Spleen (tissue), 11 donors: ENCODE data around the gene TIAM1. TPM values are rescaled to one million over a fixed set of nuclear protein-coding genes. Genes with fewer than 3 reads are reported as not detected.

Source experiments
- DNase-seq: peaks from one replicate; pipeline ENCODE4 v3.0.0-alpha.2; 2020
- H3K27ac ChIP-seq, 8 donors: fragments of 200-600 bp; sonication (generic) in 7 of 8; 1 replicate in 4 of 8; 2 replicates in 4 of 8; pipeline versions ENCODE4 v1.5.0 to v1.8.0; 2016 to 2021; ENCODE audit warnings: inconsistent platforms in 4 of 8, mild to moderate bottlenecking in 4 of 8, moderate library complexity in 1 of 8
- H3K27me3 ChIP-seq, 7 donors: fragments of 200-600 bp; sonication (generic) in 6 of 7; replicated peaks in 1 of 7; 1 replicate in 4 of 7; 2 replicates in 3 of 7; pipeline versions ENCODE4 v1.5.0 to v1.8.0; 2016 to 2021; ENCODE audit warnings: inconsistent platforms in 3 of 7, mild to moderate bottlenecking in 1 of 7
- H3K36me3 ChIP-seq, 6 donors: fragments of 200-600 bp; sonication (generic) in 5 of 6; 1 replicate in 4 of 6; 2 replicates in 2 of 6; pipeline versions ENCODE4 v1.5.0 to v1.8.0; 2016 to 2021; ENCODE audit warnings: inconsistent platforms in 2 of 6
- H3K4me1 ChIP-seq, 6 donors: fragments of 200-600 bp; sonication (generic) in 5 of 6; 1 replicate in 3 of 6; 2 replicates in 3 of 6; pipeline versions ENCODE4 v1.5.0 to v1.8.0; 2016 to 2021; ENCODE audit warnings: inconsistent platforms in 3 of 6
- H3K4me3 ChIP-seq, 8 donors: fragments of 200-600 bp; sonication (generic) in 7 of 8; 1 replicate in 4 of 8; 2 replicates in 4 of 8; pipeline versions ENCODE4 v1.5.0 to v1.8.0; 2016 to 2021; ENCODE audit warnings: inconsistent platforms in 4 of 8, mild to moderate bottlenecking in 4 of 8, moderate library complexity in 2 of 8
- H3K9me3 ChIP-seq, 8 donors: fragments of 200-600 bp; sonication (generic) in 7 of 8; 1 replicate in 4 of 8; 2 replicates in 4 of 8; pipeline versions ENCODE4 v1.5.0 to v1.8.0; 2016 to 2021; ENCODE audit warnings: inconsistent platforms in 4 of 8
- CTCF ChIP-seq, 11 experiments: fragments of 200-600 bp in 7 of 11; fragments of 450-650 bp in 4 of 11; sonication (generic) in 4 of 11; IDR thresholded peaks in 8 of 11; conservative IDR thresholded peaks in 3 of 11; 1 replicate in 7 of 11; 2 replicates in 4 of 11; pipeline versions ENCODE4 v1.4.0 to v1.8.0; 2016 to 2021; ENCODE audit warnings: antibody characterized with exemption in 11 of 11, inconsistent platforms in 4 of 11, mild to moderate bottlenecking in 1 of 11
- POLR2A ChIP-seq, 3 donors: fragments of 450-650 bp; IDR thresholded peaks; one replicate each; pipeline ENCODE4 v1.5.1; 2017; ENCODE audit warnings: antibody characterized with exemption in 3 of 3, mild to moderate bottlenecking in 1 of 3
- POLR2AphosphoS5 ChIP-seq, 3 donors: sonication (generic); formaldehyde crosslinking; IDR thresholded peaks; one replicate each; pipeline ENCODE4 v1.5.1; 2017; ENCODE audit warnings: antibody characterized with exemption in 3 of 3
- WGBS, 5 donors: extraction: QIAGEN DNeasy Blood & Tissue Kit in 3 of 5; methylation state at CpG; one replicate each; pipeline versions ENCODE4 v1.1.5 to v1.1.7; 2013 to 2018; 5-methylcytosine and 5-hydroxymethylcytosine counted together
- intact Hi-C: fragments of 100-400 bp; cut with DNase I; formaldehyde crosslinking; loops from one replicate; pipeline ENCODE4 v1.15.0; 2023; ENCODE audit warnings: low total_unique reads
- polyA plus RNA-seq, 3 donors: library from polyadenylated mRNA; stranded (reverse); fragments of 200-250 nt; gene quantifications; one replicate each; pipeline ENCODE4 v1.2.1, GENCODE V29; 2013
- total RNA-seq, 7 donors: library from RNA; depleted of rRNA in 3 of 7; stranded (reverse); fragments of >200 nt in 3 of 7; fragmentation: NEBNext Ultra II Directional in 4 of 7; extraction: Animal tissue kit (Norgen Biotek cat#: 25700) in 4 of 7; gene quantifications; one replicate each; pipeline versions ENCODE4 v1.1.0 to v1.2.1, GENCODE V29; 2016 to 2021
- donor health status: healthy with polysubstance abuse.
- donor health status: DM: no; HTN: no; CAD: no; lungs with moderate emphysema.
- donor health status: DM: no; HTN: no; CAD: no.
- donor health status: Bipolar disorder and iron deficiency.
- donor health status: healthy.
- donor health status: DM: no; HTN: no; CAD: no.
- donor health status: DM: yes; HTN: yes; CAD: no.

The TIAM1 gene
- total and polyA plus RNA-seq, 10 donors: 1.9 to 35.0 (median 18.4) TPM

GRCh38 chr21:31349208-31349607, 5.1 kb upstream of the TIAM1 start:
- DNase-seq: no peak
- peaks cover 0 to 4% (median 0%) of the 10 kb centered on the region in 6 donors for H3K4me1 ChIP-seq
- 58 to 72% (median 63%) methylated on average over 4 of the region's 4 CpGs for WGBS, 5 donors
- TF ChIP-seq POLR2AphosphoS5 (IDR thresholded peaks at IDR 0.05) (no peak), POLR2A (IDR thresholded peaks at IDR 0.05) (no peak), CTCF (IDR thresholded peaks at IDR 0.05 in 8 of 11, conservative IDR thresholded peaks at IDR 0.05 in 3 of 11) (no peak)
- H3K36me3 ChIP-seq: no peaks in the 10 kb centered on the region
- no peaks in the 10 kb centered on the region for H3K9me3 ChIP-seq
- no peak overlapping the region for H3K4me3 ChIP-seq
- H3K27me3 ChIP-seq: peaks cover 0 to 18% (median 3%) of the 10 kb centered on the region in 7 donors
- no peak overlapping the region for H3K27ac ChIP-seq
- intact Hi-C loops: no loop called here

GRCh38 chr21:31348188-31348587, 4.1 kb upstream of the TIAM1 start:
- 90 to 96% (median 94%) methylated on average over 7 of the region's 7 CpGs for WGBS, 5 donors
- intact Hi-C loops: no loop called here
- Histone ChIP-seq H3K4me1 (peaks cover 0 to 14% (median 7%) of the 10 kb centered on the region in 6 donors), H3K36me3 (no peaks in the 10 kb centered on the region), H3K9me3 (no peaks in the 10 kb centered on the region), H3K27me3 (peaks cover 0 to 28% (median 10%) of the 10 kb centered on the region in 7 donors), H3K27ac (no peak overlapping the region), H3K4me3 (no peak overlapping the region)
- no peak for DNase-seq
- TF ChIP-seq POLR2A (IDR thresholded peaks at IDR 0.05) (no peak), POLR2AphosphoS5 (IDR thresholded peaks at IDR 0.05) (no peak), CTCF (IDR thresholded peaks at IDR 0.05 in 8 of 11, conservative IDR thresholded peaks at IDR 0.05 in 3 of 11) (no peak)

- peaks cover 0 to 35% (median 13%) of the 10 kb centered on the region in 7 donors for H3K27me3 ChIP-seq
- H3K4me3 ChIP-seq: no peak overlapping the region
- H3K36me3 ChIP-seq: no peaks in the 10 kb centered on the region
- intact Hi-C loops: no loop called here
- H3K4me1 ChIP-seq: peaks cover 0 to 21% (median 8%) of the 10 kb centered on the region in 6 donors
- TF ChIP-seq CTCF (IDR thresholded peaks at IDR 0.05 in 8 of 11, conservative IDR thresholded peaks at IDR 0.05 in 3 of 11): peak in 2 of 11 experiments; percentile 21 to 31
- no peak for TF ChIP-seq POLR2A (IDR thresholded peaks at IDR 0.05)
- H3K9me3 ChIP-seq: no peaks in the 10 kb centered on the region
- DNase-seq: no peak
- 65 to 70% (median 66%) methylated on average over 15 of the region's 15 CpGs for WGBS, 5 donors
- no peak overlapping the region for H3K27ac ChIP-seq
Observed at GRCh38 chr21:31347435-31348032, 3.5 kb upstream of the TIAM1 start.

GRCh38 chr21:31346256-31346821, 2.3 kb upstream of the TIAM1 start:
- Histone ChIP-seq H3K27me3 (peaks cover 0 to 39% (median 24%) of the 10 kb centered on the region in 7 donors), H3K9me3 (no peaks in the 10 kb centered on the region), H3K4me3 (no peak overlapping the region), H3K36me3 (no peaks in the 10 kb centered on the region), H3K27ac (no peak overlapping the region), H3K4me1 (peaks cover 0 to 24% (median 10%) of the 10 kb centered on the region in 6 donors)
- WGBS, 5 donors: 68 to 84% (median 70%) methylated on average over 14 of the region's 14 CpGs
- intact Hi-C loops: no loop called here
- DNase-seq: no peak
- TF ChIP-seq POLR2AphosphoS5 (IDR thresholded peaks at IDR 0.05) (no peak), CTCF (IDR thresholded peaks at IDR 0.05 in 8 of 11, conservative IDR thresholded peaks at IDR 0.05 in 3 of 11) (no peak), POLR2A (IDR thresholded peaks at IDR 0.05) (no peak)
